ENCODE results near the gene CTBP1. TPM values are rescaled to one million over a fixed set of nuclear protein-coding genes. Genes with fewer than 3 reads are reported as not detected.
A peak's percentile ranks its signal among the peaks of the same experiment; 100 is the strongest.

The CTBP1 gene
- polyA plus RNA-seq, 3 donors: 21.3 to 226 (median 42.1) TPM

- Histone ChIP-seq H3K4me1 (ENCODE audit: control insufficient read depth in 1 of 2, insufficient read depth in 2 of 2, low read length in 2 of 2) (peaks cover 17 to 19% of the 10 kb centered on the region in 2 donors), H3K27ac (ENCODE audit: low read depth in 1 of 2, low read length in 2 of 2) (no peak overlapping the region), H4K20me1 (ENCODE audit: insufficient read depth, low read length) (no peaks in the 10 kb centered on the region), H2AFZ (ENCODE audit: insufficient read depth, low read depth, low read length, poor library complexity, severe bottlenecking) (no peak overlapping the region), H3K79me2 (ENCODE audit: insufficient read depth, low read length) (no peaks in the 10 kb centered on the region), H3K9me3 (replicated peaks in 1 of 2; ENCODE audit: control insufficient read depth in 1 of 2, insufficient read depth in 1 of 2, low read length in 2 of 2) (peaks cover 3 to 14% of the 10 kb centered on the region in 2 donors), H3K4me3 (replicated peaks in 1 of 3; ENCODE audit: low read depth in 2 of 3, low read length in 3 of 3) (no peak overlapping the region), H3K36me3 (replicated peaks in 1 of 2; ENCODE audit: control insufficient read depth in 1 of 2, insufficient read depth in 2 of 2, low read length in 2 of 2) (no peaks in the 10 kb centered on the region), H3K27me3 (ENCODE audit: control insufficient read depth in 2 of 2, insufficient read depth in 2 of 2, low read length in 2 of 2) (peaks cover 18 to 37% of the 10 kb centered on the region in 2 donors), H3K9ac (ENCODE audit: insufficient read depth, low read length, poor library complexity, severe bottlenecking) (no peak overlapping the region), H3K4me2 (replicated peaks; ENCODE audit: extremely low read depth, low read length, poor library complexity, severe bottlenecking) (no peak overlapping the region)
- peaks cover 30 to 46% (median 42%) of the 10 kb centered on the region in 3 donors for H3K27me3 Mint-ChIP-seq (ENCODE audit: low read depth in 3 of 3)
- peaks cover 2 to 12% of the 10 kb centered on the region in 2 donors for H3K36me3 Mint-ChIP-seq
- WGBS (ENCODE audit: insufficient coverage): 95% methylated on average over 7 of the region's 7 CpGs
- DNase-seq: no peak
- peaks cover 6 to 22% (median 12%) of the 10 kb centered on the region in 7 donors for H3K9me3 Mint-ChIP-seq
- no peak overlapping the region for H3K4me3 Mint-ChIP-seq
- peak overlapping the region in 2 of 7 donors; percentile 2 to 73 for H3K27ac Mint-ChIP-seq
- intact Hi-C loops (cut with micrococcal nuclease): no loop called here
- H3K4me1 Mint-ChIP-seq: peaks cover 11% of the 10 kb centered on the region
- TF ChIP-seq CTCF (IDR thresholded peaks at IDR 0.05): no peak
Observed at GRCh38 chr4:1175635-1176229, 73.2 kb downstream of the CTBP1 start.

- Mint-ChIP-seq H3K36me3 (peaks cover 2 to 12% of the 10 kb centered on the region in 2 donors), H3K27ac (no peak overlapping the region), H3K9me3 (peaks cover 3 to 21% (median 6%) of the 10 kb centered on the region in 7 donors), H3K27me3 (ENCODE audit: low read depth in 3 of 3) (peaks cover 35 to 52% (median 48%) of the 10 kb centered on the region in 3 donors), H3K4me1 (peaks cover 11% of the 10 kb centered on the region), H3K4me3 (no peak overlapping the region)
- no peak overlapping the region for H3K4me2 ChIP-seq (replicated peaks; ENCODE audit: extremely low read depth, low read length, poor library complexity, severe bottlenecking)
- no peak overlapping the region for H3K4me3 ChIP-seq (replicated peaks in 1 of 3; ENCODE audit: low read depth in 2 of 3, low read length in 3 of 3)
- WGBS (ENCODE audit: insufficient coverage): 92% methylated on average over 17 of the region's 20 CpGs
- no peak for TF ChIP-seq CTCF (IDR thresholded peaks at IDR 0.05)
- H3K4me1 ChIP-seq (ENCODE audit: control insufficient read depth in 1 of 2, insufficient read depth in 2 of 2, low read length in 2 of 2): peaks cover 18 to 21% of the 10 kb centered on the region in 2 donors
- H4K20me1 ChIP-seq (ENCODE audit: insufficient read depth, low read length): no peaks in the 10 kb centered on the region
- no peak overlapping the region for H3K27ac ChIP-seq (ENCODE audit: low read depth in 1 of 2, low read length in 2 of 2)
- no peak overlapping the region for H3K9ac ChIP-seq (ENCODE audit: insufficient read depth, low read length, poor library complexity, severe bottlenecking)
- no peak for DNase-seq
- no peaks in the 10 kb centered on the region for H3K79me2 ChIP-seq (ENCODE audit: insufficient read depth, low read length)
- H2AFZ ChIP-seq (ENCODE audit: insufficient read depth, low read depth, low read length, poor library complexity, severe bottlenecking): no peak overlapping the region
- H3K9me3 ChIP-seq (replicated peaks in 1 of 2; ENCODE audit: control insufficient read depth in 1 of 2, insufficient read depth in 1 of 2, low read length in 2 of 2): peaks cover 3 to 18% of the 10 kb centered on the region in 2 donors
- intact Hi-C loops (cut with micrococcal nuclease): loop anchor here in 1 of 2 donors (5.0 kb wide), 1 partner anchor 43 kb away; no protein-coding TSS in a partner anchor
- no peaks in the 10 kb centered on the region for H3K36me3 ChIP-seq (replicated peaks in 1 of 2; ENCODE audit: control insufficient read depth in 1 of 2, insufficient read depth in 2 of 2, low read length in 2 of 2)
- H3K27me3 ChIP-seq (ENCODE audit: control insufficient read depth in 2 of 2, insufficient read depth in 2 of 2, low read length in 2 of 2): peaks cover 23 to 44% of the 10 kb centered on the region in 2 donors
Observed at GRCh38 chr4:1174941-1175634, 73.8 kb downstream of the CTBP1 start.
